WTC11 (cell line): ENCODE measurements around the gene MIA3. TPM values are rescaled to one million over a fixed set of nuclear protein-coding genes. Genes with fewer than 3 reads are reported as not detected.

Source experiments
- EMX1 ChIP-seq: fragments of 250-450 bp; sonication (Bioruptor Pico); IDR thresholded peaks from 2 replicates; pipeline ENCODE4 v1.8.0; 2021; ENCODE audit warnings: mild to moderate bottlenecking
- FOXJ3 ChIP-seq: sonication (generic); formaldehyde crosslinking; IDR thresholded peaks from 2 replicates; pipeline ENCODE4 v1.9.0; 2021; ENCODE audit warnings: missing genetic modification reagents, mild to moderate bottlenecking, borderline replicate concordance
- JAZF1 ChIP-seq: fragments of 250-450 bp; sonication (Bioruptor Pico); IDR thresholded peaks from 2 replicates; pipeline ENCODE4 v1.9.0; 2021; ENCODE audit warnings: moderate library complexity, mild to moderate bottlenecking, inconsistent platforms
- SMAD4 ChIP-seq: sonication (generic); formaldehyde crosslinking; IDR thresholded peaks from 2 replicates; pipeline ENCODE4 v1.8.0; 2022; ENCODE audit warnings: mild to moderate bottlenecking, missing genetic modification reagents
- TP53 ChIP-seq: sonication (generic); formaldehyde crosslinking; IDR thresholded peaks from 2 replicates; pipeline ENCODE4 v1.8.1; 2023; ENCODE audit warnings: mild to moderate bottlenecking, missing genetic modification reagents
- ZNF138 ChIP-seq: sonication (generic); formaldehyde crosslinking; conservative IDR thresholded peaks from 2 replicates; pipeline ENCODE4 v1.8.1; 2022; ENCODE audit warnings: mild to moderate bottlenecking, moderate library complexity, missing genetic modification reagents
- total RNA-seq: library from RNA; stranded (reverse); gene quantifications from 3 replicates; pipeline ENCODE4 v1.2.3, GENCODE V29; 2021
- TF ChIP-seq, protein P1 (sequence below): fragments of 250-450 bp; sonication (Bioruptor Pico); IDR thresholded peaks from 2 replicates; pipeline ENCODE4 v1.8.0; 2021; ENCODE audit warnings: mild to moderate bottlenecking
- TF ChIP-seq, protein P2 (sequence below): sonication (generic); formaldehyde crosslinking; IDR thresholded peaks from 2 replicates; pipeline ENCODE4 v1.8.1; 2022; ENCODE audit warnings: missing genetic modification reagents, borderline replicate concordance
- TF ChIP-seq, protein P3 (sequence below): sonication (generic); formaldehyde crosslinking; IDR thresholded peaks from 2 replicates; pipeline ENCODE4 v1.8.0; 2022; ENCODE audit warnings: mild to moderate bottlenecking, missing genetic modification reagents
- TF ChIP-seq, protein P4 (sequence below): fragments of 250-450 bp; sonication (Bioruptor Pico); IDR thresholded peaks from 2 replicates; pipeline ENCODE4 v1.9.0; 2021; ENCODE audit warnings: mild to moderate bottlenecking

Gene MIA3
- total RNA-seq, 1 experiment from 2014 or later: 70.0 TPM

DNA sequence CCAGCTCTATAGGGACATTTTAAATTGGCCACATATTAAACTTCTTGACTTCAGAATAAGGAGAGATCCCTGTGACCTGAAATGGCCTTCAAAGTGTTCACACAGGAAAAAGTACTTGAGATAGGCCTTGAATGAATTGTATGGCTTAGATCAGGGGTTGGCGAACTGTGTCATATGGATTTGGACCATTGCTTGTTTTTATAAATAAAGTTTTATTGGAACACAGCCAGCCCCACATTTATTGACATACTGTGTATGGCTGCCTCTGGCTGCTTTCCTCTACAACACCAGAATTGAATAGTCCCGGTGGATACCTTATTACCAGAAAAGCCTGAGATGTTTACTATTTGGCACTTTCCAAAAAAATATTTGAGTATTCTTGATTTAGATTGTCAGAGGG lies 98.5 kb downstream of the MIA3 start (continued):
- TF ChIP-seq, protein P1, sequence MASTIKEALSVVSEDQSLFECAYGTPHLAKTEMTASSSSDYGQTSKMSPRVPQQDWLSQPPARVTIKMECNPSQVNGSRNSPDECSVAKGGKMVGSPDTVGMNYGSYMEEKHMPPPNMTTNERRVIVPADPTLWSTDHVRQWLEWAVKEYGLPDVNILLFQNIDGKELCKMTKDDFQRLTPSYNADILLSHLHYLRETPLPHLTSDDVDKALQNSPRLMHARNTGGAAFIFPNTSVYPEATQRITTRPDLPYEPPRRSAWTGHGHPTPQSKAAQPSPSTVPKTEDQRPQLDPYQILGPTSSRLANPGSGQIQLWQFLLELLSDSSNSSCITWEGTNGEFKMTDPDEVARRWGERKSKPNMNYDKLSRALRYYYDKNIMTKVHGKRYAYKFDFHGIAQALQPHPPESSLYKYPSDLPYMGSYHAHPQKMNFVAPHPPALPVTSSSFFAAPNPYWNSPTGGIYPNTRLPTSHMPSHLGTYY (CRISPR knock-in tag): no peak
- TF ChIP-seq, protein P2, sequence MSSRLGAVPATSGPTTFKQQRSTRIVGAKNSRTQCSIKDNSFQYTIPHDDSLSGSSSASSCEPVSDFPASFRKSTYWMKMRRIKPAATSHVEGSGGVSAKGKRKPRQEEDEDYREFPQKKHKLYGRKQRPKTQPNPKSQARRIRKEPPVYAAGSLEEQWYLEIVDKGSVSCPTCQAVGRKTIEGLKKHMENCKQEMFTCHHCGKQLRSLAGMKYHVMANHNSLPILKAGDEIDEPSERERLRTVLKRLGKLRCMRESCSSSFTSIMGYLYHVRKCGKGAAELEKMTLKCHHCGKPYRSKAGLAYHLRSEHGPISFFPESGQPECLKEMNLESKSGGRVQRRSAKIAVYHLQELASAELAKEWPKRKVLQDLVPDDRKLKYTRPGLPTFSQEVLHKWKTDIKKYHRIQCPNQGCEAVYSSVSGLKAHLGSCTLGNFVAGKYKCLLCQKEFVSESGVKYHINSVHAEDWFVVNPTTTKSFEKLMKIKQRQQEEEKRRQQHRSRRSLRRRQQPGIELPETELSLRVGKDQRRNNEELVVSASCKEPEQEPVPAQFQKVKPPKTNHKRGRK (CRISPR knock-in tag): no peak
- TF ChIP-seq JAZF1 (no peak), FOXJ3 (CRISPR knock-in tag) (no peak), TP53 (CRISPR knock-in tag) (no peak), ZNF138 (CRISPR knock-in tag) (no peak), EMX1 (CRISPR knock-in tag) (no peak), SMAD4 (no peak)
- TF ChIP-seq, protein P3, sequence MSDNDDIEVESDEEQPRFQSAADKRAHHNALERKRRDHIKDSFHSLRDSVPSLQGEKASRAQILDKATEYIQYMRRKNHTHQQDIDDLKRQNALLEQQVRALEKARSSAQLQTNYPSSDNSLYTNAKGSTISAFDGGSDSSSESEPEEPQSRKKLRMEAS (CRISPR knock-in tag): no peak
- TF ChIP-seq, protein P4, sequence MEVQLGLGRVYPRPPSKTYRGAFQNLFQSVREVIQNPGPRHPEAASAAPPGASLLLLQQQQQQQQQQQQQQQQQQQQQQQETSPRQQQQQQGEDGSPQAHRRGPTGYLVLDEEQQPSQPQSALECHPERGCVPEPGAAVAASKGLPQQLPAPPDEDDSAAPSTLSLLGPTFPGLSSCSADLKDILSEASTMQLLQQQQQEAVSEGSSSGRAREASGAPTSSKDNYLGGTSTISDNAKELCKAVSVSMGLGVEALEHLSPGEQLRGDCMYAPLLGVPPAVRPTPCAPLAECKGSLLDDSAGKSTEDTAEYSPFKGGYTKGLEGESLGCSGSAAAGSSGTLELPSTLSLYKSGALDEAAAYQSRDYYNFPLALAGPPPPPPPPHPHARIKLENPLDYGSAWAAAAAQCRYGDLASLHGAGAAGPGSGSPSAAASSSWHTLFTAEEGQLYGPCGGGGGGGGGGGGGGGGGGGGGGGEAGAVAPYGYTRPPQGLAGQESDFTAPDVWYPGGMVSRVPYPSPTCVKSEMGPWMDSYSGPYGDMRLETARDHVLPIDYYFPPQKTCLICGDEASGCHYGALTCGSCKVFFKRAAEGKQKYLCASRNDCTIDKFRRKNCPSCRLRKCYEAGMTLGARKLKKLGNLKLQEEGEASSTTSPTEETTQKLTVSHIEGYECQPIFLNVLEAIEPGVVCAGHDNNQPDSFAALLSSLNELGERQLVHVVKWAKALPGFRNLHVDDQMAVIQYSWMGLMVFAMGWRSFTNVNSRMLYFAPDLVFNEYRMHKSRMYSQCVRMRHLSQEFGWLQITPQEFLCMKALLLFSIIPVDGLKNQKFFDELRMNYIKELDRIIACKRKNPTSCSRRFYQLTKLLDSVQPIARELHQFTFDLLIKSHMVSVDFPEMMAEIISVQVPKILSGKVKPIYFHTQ (CRISPR knock-in tag): no peak

Other genes starting within 250 kb of the MIA3 start
- 0.11 to 0.23 TPM (median 0.14 TPM) in 3 replicates for gene HHIPL2, start 70.0 kb upstream of the MIA3 start, total RNA-seq
- gene TAF1A, start 28.2 kb upstream of the MIA3 start, total RNA-seq: 10.8 to 12.9 TPM (median 12.0 TPM) in 3 replicates
- gene AIDA, start 94.4 kb downstream of the MIA3 start, total RNA-seq: 75.2 to 81.2 TPM (median 78.9 TPM) in 3 replicates
- gene BROX, start 94.5 kb downstream of the MIA3 start, total RNA-seq: 27.1 to 27.9 TPM (median 27.9 TPM) in 3 replicates
- gene FAM177B, start 119.1 kb downstream of the MIA3 start, total RNA-seq: not detected in 3 replicates
- gene DISP1, start 196.9 kb downstream of the MIA3 start, total RNA-seq: 2.8 to 4.8 TPM (median 4.6 TPM) in 3 replicates